Stimulated activated CD8-positive, alpha-beta memory T cell treated with anti-CD3 and anti-CD28 coated beads, Interleukin-12 subunit alpha, Interleukin-12 subunit beta, amount 100 ng/mL, for 24 hours (primary cell): ENCODE results near the gene RPS5.
"Not testable (repeated sequence)": the region's sequence is repeated elsewhere in the genome, so short reads cannot be mapped to it uniquely, and the experiment has no call there.

Experiments used
- DNase-seq: peaks from one replicate; pipeline ENCODE4 v3.0.0-alpha.2; 2020; ENCODE audit errors: extremely low read depth

RPS5 gene

GRCh38 chr19:58406818-58407657, 20.0 kb downstream of the RPS5 start:
- no peak for DNase-seq

- DNase-seq: no peak
Measured at GRCh38 chr19:58407658-58408151, 20.6 kb downstream of the RPS5 start.

GRCh38 chr19:58408152-58409009, 21.3 kb downstream of the RPS5 start, which contains the start of gene ZNF584:
Gene ZNF584 (plus strand): TSS chr19:58408649. CDS start chr19:58409148, 499 bp downstream.
- DNase-seq: peak; percentile 89

- DNase-seq: no peak
Measured at GRCh38 chr19:58409010-58409790, 22.1 kb downstream of the RPS5 start.

GRCh38 chr19:58416604-58417003, 29.5 kb downstream of the RPS5 start:
- no peak for DNase-seq

GRCh38 chr19:58417071-58417470, 30.0 kb downstream of the RPS5 start:
- DNase-seq: no peak

GRCh38 chr19:58428617-58429016, 41.5 kb downstream of the RPS5 start:
- DNase-seq: no peak

- DNase-seq: no peak
Measured at GRCh38 chr19:58429745-58430144, 42.7 kb downstream of the RPS5 start.

- no peak for DNase-seq
Measured at GRCh38 chr19:58434217-58434616, 47.1 kb downstream of the RPS5 start.

DNA sequence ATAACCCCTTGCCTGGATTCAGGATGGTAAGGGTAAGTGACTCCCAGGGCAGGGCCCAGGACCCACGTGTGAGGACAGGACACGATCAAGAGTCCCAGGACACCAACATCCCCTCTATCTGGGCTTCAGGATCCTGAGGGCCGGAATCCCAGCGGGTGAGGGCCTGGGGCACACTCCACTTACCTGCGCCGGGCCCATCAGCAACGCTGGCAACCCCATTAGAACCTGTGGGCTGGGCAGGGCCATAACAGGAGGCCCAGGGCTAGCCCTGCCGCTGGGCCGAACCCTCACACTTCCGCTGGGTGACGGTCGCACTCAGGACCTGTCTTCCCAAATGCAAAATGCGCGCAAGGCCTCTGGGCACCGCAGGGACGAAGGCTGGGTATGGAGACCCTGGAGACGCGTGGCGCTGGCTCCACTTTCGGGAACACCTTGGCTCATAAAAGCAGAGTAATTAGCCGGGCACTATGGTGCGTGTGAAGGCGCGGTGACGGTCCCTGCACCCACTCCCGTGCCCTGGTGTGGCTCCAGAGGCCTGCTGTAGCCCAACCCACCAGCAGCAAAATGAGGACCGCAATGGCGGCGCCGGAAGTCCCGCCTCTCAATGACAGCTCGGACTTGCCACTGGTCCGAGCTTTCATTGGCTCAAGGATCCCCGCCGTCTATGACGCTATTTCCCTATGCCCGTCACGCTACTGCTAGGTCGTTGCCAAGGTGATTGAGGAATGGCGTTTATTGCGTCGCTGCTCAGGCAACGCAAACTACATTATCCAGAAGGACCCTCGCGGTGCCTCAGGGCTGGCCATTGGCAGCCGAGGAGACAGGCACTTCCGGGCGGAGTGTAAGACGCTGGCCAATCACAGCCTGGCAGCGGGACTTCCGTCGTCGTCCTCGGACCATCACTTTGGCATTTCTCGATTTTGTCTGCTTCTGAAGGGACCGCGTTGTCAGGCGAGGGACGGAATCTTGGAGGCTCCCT, 52.8 kb downstream of the RPS5 start, which contains the start of gene ZNF132:
Gene ZNF132, minus strand, starts transcription at position 578 of the 979 bp plus-strand sequence. Its CDS starts 332 bp downstream, at position 246.
- DNase-seq: peak; percentile 86

DNA sequence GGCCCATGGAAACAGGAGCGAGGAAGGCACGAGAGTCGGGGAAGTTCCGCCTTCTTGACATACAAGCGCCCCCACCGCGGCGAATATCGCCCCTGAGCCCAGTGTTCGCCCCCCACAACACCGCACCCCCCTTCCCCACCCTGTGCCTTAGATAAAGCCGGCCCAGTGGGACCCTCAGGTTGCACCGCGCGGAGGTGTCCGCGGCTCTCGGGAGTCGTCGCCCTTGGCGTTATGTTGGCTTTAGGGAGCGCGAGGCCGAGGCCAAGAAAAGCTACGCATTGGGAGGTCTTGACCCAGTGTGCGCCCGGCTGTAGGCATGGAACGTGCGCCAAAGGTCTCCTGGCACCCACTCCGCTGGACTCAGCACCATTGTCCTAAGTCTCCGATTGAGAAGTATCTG, 53.5 kb downstream of the RPS5 start:
- DNase-seq: no peak

- not testable (repeated sequence) for DNase-seq
Measured at GRCh38 chr19:58442986-58443385, 55.9 kb downstream of the RPS5 start.
